Cardiac fibroblast (primary cell): ENCODE measurements around the gene ROPN1.
"Not testable (repeated sequence)": the region's sequence is repeated elsewhere in the genome, so short reads cannot be mapped to it uniquely, and the experiment has no call there.

ENCODE experiments used
- DNase-seq, 2 donors: peaks; one replicate each; pipeline versions ENCODE4 v3.0.0 to v3.0.0-alpha.2; 2010; ENCODE audit warnings: low read depth in 2 of 2
- H3K4me3 ChIP-seq, 2 donors: replicated peaks in 1 of 2; 1 replicate in 1 of 2; 2 replicates in 1 of 2; pipeline ENCODE4 v1.5.1; 2011; ENCODE audit warnings: low read depth in 2 of 2, low read length in 2 of 2, mild to moderate bottlenecking in 2 of 2, moderate library complexity in 1 of 2
- TF ChIP-seq, protein P1 (sequence below): IDR thresholded peaks from one replicate; pipeline ENCODE4 v1.5.1; 2011; ENCODE audit warnings: low read depth, mild to moderate bottlenecking, low read length, inconsistent platforms

Gene ROPN1

GRCh38 chr3:123991730-123992588 is at the start of gene ROPN1:
TSS of gene ROPN1 (minus strand) at chr3:123992124. CDS start at chr3:123980481, 11,643 bp downstream.
- not testable (repeated sequence) for DNase-seq, H3K4me3 ChIP-seq

DNA sequence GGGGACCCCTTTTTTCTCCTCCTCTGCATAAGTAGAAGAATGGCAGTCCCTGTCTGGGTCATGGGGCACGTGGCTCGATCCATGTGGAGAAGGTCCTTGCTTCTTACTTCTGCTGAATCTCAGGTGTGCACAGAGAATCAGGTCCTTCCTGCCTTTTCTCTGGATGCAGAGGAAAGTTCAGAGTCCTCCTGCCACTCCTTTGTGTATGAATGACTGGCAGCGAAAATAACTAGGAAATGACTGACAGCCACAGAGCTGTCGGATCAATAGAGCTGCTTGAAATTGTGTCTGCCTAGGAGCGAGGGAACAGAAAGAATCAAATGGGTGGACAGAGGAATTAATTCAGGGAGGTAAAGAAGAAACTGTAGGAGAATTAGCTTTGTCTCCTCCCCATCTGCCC is 49.6 kb upstream of the ROPN1 start:
- TF ChIP-seq, protein P1, sequence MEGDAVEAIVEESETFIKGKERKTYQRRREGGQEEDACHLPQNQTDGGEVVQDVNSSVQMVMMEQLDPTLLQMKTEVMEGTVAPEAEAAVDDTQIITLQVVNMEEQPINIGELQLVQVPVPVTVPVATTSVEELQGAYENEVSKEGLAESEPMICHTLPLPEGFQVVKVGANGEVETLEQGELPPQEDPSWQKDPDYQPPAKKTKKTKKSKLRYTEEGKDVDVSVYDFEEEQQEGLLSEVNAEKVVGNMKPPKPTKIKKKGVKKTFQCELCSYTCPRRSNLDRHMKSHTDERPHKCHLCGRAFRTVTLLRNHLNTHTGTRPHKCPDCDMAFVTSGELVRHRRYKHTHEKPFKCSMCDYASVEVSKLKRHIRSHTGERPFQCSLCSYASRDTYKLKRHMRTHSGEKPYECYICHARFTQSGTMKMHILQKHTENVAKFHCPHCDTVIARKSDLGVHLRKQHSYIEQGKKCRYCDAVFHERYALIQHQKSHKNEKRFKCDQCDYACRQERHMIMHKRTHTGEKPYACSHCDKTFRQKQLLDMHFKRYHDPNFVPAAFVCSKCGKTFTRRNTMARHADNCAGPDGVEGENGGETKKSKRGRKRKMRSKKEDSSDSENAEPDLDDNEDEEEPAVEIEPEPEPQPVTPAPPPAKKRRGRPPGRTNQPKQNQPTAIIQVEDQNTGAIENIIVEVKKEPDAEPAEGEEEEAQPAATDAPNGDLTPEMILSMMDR: no peak
- H3K4me3 ChIP-seq: no peak overlapping the region
- no peak for DNase-seq

- TF ChIP-seq, protein P1: no peak
- no peak for DNase-seq
- H3K4me3 ChIP-seq: no peak overlapping the region
Measured at GRCh38 chr3:124037326-124037725, 45.4 kb upstream of the ROPN1 start.

- H3K4me3 ChIP-seq, DNase-seq: not testable (repeated sequence)
Measured at GRCh38 chr3:124036214-124036613, 44.3 kb upstream of the ROPN1 start.

DNA sequence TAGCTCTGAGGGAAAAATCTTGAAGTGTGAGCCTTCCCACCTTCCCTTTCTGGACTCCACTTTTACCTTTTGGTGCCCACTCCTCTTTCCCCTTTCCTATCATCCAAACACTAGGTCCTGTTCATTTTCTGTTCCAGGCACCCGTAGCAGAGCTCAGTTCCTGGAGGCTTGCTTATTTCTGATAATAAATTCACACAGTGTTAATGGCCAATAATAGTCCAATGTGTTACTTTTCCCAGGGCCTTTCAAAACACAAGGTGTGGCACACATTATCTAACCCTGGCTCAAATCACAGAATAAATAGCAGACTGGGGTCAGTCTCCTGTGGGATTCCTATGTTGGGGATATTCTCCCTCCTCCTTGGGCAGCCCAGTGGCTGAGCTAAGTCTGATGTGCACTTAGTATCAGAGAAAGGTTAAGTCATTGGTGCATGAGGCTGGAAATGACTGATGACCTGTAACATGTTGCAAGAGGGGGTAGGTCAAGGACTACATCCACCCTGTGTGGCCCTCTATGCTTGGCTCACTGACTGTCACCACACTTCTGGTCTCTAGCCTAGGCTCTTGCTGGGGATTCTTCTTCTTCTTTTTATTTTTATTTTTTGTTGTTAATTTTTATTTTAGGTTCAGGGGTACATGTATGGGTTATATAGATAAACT is 43.7 kb upstream of the ROPN1 start:
- H3K4me3 ChIP-seq: no peak overlapping the region
- DNase-seq: no peak
- TF ChIP-seq, protein P1: no peak

GRCh38 chr3:124034844-124035152 is 42.9 kb upstream of the ROPN1 start:
- no peak for DNase-seq
- TF ChIP-seq, protein P1: no peak
- peak overlapping the region in 1 of 2 donors; percentile 63 for H3K4me3 ChIP-seq

GRCh38 chr3:124034016-124034843 is 42.3 kb upstream of the ROPN1 start:
- peak in 1 of 2 donors; percentile 7 for DNase-seq
- TF ChIP-seq, protein P1: no peak

More at GRCh38 chr3:124034016-124034843, 42.3 kb upstream of the ROPN1 start:
- peak overlapping the region; percentile 63 to 65 for H3K4me3 ChIP-seq
